GM18861 (cell line): ENCODE measurements around the gene ATP4A.
"Not testable (repeated sequence)": the region's sequence is repeated elsewhere in the genome, so short reads cannot be mapped to it uniquely, and the experiment has no call there.

Experiments
- ATAC-seq: cut with Tn5 transposase; IDR thresholded peaks from one replicate; pipeline ENCODE4 v1.9.1; 2021; ENCODE audit not compliant: unreplicated experiment

Gene ATP4A

GRCh38 chr19:35563207-35563829 lies at the start of gene ATP4A:
TSS of gene ATP4A (minus strand) at chr19:35563658. CDS start at chr19:35563629, 29 bp downstream.
- ATAC-seq = no peak

GRCh38 chr19:35612559-35613321 lies 49.3 kb upstream of the ATP4A start, which contains the start of gene HAUS5:
TSS of gene HAUS5 (plus strand) at chr19:35612735. CDS start at chr19:35612795, 60 bp downstream.
- ATAC-seq = peak; percentile 65

GRCh38 chr19:35612224-35612558 lies 48.7 kb upstream of the ATP4A start:
- no peak for ATAC-seq

GRCh38 chr19:35609851-35610353 lies 46.4 kb upstream of the ATP4A start:
- ATAC-seq = no peak

- ATAC-seq = no peak
These were observed 44.8 kb upstream of the ATP4A start for GRCh38 chr19:35608251-35608650.

- no peak for ATAC-seq
These were observed 44.2 kb upstream of the ATP4A start for GRCh38 chr19:35607661-35608060.

GRCh38 chr19:35607170-35607569 lies 43.7 kb upstream of the ATP4A start:
- ATAC-seq = not testable (repeated sequence)

- not testable (repeated sequence) for ATAC-seq
These were observed 41.0 kb upstream of the ATP4A start for GRCh38 chr19:35604436-35604835.

GRCh38 chr19:35601971-35602370 lies 38.5 kb upstream of the ATP4A start:
- ATAC-seq = no peak

GRCh38 chr19:35596366-35596999 lies 33.0 kb upstream of the ATP4A start:
- no peak for ATAC-seq

- ATAC-seq = no peak
These were observed 32.5 kb upstream of the ATP4A start for GRCh38 chr19:35595928-35596327.

GRCh38 chr19:35595026-35595425 lies 31.6 kb upstream of the ATP4A start:
- ATAC-seq = not testable (repeated sequence)

- no peak for ATAC-seq
These were observed 28.8 kb upstream of the ATP4A start for GRCh38 chr19:35592226-35592625.

GRCh38 chr19:35590875-35591274 lies 27.4 kb upstream of the ATP4A start:
- no peak for ATAC-seq

GRCh38 chr19:35587321-35587720 lies 23.9 kb upstream of the ATP4A start:
- no peak for ATAC-seq

- ATAC-seq = no peak
These were observed 22.4 kb upstream of the ATP4A start, which contains the start of gene PMIS2 for GRCh38 chr19:35585848-35586247. TSS of gene PMIS2 (plus strand) at chr19:35586173. CDS start at chr19:35586260, 87 bp downstream.

GRCh38 chr19:35582760-35583159 lies 19.3 kb upstream of the ATP4A start:
- no peak for ATAC-seq

GRCh38 chr19:35578707-35579106 lies 15.2 kb upstream of the ATP4A start:
- ATAC-seq = no peak

GRCh38 chr19:35577918-35578317 lies 14.5 kb upstream of the ATP4A start:
- no peak for ATAC-seq

GRCh38 chr19:35571406-35571965 lies 8.0 kb upstream of the ATP4A start:
- no peak for ATAC-seq

- no peak for ATAC-seq
These were observed 5.9 kb upstream of the ATP4A start for GRCh38 chr19:35569281-35569781.
